HG03108 (cell line): ENCODE data around the gene GATAD2B.
"Not testable (repeated sequence)": the region's sequence is repeated elsewhere in the genome, so short reads cannot be mapped to it uniquely, and the experiment has no call there.

Source experiments
- ATAC-seq: cut with Tn5 transposase; IDR thresholded peaks from one replicate; pipeline ENCODE4 v1.9.1; 2021; ENCODE audit warnings: moderate library complexity; ENCODE audit not compliant: unreplicated experiment

GATAD2B gene

GRCh38 chr1:153798468-153798780 is 124.3 kb downstream of the GATAD2B start:
- ATAC-seq = no peak

GRCh38 chr1:153796786-153797659 is 125.7 kb downstream of the GATAD2B start:
- ATAC-seq = no peak

DNA sequence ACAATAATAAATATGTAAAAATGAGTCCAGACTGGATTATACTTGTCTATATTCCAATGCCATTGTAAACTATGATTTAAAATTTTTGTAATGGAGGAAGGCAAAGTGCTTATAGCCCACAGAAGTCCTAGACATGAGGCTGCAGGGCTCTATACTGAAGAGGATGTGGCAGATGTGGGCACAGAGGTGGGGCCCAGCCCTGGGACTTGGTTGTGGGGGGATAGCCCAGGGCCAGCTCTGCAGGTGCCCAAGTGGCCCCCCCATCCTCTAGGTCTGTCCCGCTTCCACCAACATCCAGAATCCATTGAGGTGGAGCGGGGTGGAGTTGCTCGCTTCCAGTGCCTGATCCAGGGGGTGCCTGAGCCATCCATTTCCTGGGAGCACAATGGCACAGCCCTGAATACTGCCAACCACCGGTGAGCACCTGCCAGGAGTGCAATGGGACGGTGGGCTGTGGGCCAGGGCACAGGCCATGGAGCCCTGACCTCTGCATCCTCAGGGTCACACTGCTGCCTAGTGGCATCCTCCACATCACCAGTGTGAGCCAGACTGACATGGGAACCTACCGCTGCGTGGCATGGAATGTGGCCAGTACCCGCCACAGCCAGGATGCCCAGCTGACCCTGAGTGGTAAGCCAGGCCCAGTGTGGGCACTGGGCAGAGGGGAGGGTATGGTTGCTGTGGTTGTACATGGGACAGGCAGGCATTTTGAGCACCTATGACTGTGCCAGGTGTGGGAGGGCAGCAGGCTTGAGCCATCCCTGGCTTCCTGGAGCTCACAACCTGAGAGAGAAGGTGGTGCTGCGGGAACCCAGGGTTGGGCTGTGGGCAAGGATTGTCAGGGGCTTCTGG is 126.6 kb downstream of the GATAD2B start:
- no peak for ATAC-seq

- no peak for ATAC-seq
Measured at GRCh38 chr1:153795330-153795837, 127.4 kb downstream of the GATAD2B start.

DNA sequence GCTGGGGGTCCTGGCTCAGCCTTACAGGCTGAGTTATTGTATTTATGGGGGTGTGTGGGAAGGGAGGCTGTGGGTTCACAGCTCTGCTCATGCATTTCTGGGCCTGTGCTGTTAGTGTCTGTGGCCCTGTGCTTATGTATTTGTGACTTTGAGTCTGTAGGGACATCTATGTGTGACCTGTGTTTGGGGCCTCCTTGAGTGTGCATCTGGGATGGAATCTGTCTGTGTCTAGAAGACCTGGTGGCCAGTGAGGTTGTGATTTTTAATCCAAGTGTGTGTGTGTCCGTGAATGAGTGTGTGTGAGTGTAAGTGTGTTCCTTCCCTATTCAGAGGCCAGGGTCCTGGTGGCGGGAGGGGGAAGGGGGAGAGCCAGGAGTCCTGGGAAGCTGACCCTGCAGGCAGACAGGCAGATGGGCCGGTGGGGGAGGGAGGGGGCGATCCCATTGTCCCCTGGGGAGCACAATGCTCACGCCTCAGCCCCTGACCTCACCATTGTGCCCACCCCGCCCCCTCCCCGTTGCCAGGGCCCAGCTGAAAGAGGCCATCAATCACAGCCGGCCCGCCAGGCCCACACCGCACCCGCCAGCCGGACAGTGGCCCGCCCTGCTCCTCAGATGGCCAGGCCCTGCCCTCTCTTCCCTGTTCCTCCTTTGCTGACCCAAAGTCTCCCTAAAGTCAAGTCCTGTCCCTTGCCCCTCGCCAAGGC is 128.0 kb downstream of the GATAD2B start:
- ATAC-seq = no peak

DNA sequence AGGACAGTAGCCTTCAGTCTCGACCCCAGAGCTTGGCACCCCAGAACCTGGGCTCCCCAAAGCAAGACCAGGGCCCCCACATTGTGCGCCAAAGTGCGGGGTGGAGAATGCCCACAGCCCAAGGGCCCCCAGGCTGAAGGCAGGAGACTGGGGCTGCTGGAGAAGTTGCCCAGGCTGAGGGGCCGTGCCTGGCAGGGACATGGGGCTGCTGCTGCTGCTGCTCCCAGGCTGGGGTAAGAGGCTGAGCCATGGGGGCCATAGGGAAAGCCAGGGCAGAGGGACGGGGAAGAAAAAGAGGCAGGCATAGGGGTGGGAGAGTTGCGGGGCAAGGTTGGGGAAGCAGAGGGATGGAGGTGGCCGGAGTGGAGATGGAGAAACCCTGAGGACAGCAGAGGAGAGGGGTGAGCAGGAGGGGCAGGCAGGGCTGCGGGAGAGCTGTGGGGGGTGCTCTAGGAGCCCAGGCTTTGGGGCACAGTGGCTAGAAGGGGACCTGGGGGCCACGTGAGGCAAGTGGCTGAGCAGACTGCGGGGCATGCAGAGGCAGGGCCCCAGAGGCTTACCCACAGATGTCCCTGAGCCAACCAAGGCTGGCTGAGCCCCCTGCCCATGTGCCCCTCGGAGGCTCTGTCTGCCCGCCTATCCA is 128.7 kb downstream of the GATAD2B start:
- ATAC-seq = no peak

- ATAC-seq = no peak
Measured at GRCh38 chr1:153793261-153793972, 129.4 kb downstream of the GATAD2B start.

DNA sequence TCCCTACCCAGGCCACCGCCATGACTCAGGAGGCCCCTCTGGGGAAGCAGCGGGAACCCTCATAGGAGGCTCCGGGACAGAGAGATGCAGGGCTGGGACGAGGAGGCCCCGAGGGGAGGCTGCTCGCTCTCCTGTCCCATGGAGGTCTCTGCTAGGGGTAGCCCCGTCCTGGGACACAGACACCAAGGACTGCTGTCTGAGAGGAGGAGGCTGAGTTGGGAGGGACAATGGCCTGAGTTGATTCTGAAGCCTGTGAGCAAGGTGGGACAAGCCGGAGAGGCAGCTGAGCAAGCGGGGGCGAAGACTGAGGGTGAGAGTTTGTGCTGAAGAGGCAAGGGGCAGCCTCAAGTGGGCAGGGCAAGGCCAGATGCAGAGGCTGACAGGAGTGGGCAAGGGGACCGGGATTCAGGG is 130.1 kb downstream of the GATAD2B start:
- no peak for ATAC-seq

DNA sequence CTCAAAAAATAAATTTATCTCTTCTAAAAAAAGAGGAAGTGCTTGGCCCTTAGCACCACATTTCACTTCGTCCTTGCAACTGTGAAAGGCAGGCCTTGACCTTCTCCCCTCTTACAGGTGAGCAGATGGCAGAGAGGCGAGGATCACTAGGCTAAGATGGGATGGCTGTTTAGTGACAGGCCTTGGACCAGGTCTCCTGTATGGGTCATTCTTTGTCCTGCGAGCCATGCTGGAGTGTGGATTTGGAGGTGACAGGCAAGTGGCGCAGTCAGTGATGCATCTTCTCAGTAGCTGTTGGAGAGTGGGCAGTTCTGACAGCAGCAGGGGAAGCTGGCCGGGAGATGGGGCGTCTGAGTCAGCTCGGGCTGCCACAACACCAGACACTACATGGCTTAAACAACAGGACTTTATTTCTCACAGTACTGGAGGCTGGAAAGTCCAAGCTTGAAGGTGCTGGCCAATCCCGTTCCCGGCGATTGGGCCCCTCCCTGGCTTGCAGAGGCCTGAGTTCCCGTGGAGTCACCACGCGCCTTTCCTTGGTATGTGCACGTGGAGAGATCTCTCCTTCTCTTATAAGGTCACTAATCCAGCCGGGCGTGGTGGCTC is 131.0 kb downstream of the GATAD2B start:
- ATAC-seq = no peak

GRCh38 chr1:153790966-153791647 is 131.7 kb downstream of the GATAD2B start:
- ATAC-seq = peak; percentile 84

GRCh38 chr1:153790313-153790965 is 132.3 kb downstream of the GATAD2B start:
- no peak for ATAC-seq

- no peak for ATAC-seq
Measured at GRCh38 chr1:153789478-153790034, 133.2 kb downstream of the GATAD2B start.

DNA sequence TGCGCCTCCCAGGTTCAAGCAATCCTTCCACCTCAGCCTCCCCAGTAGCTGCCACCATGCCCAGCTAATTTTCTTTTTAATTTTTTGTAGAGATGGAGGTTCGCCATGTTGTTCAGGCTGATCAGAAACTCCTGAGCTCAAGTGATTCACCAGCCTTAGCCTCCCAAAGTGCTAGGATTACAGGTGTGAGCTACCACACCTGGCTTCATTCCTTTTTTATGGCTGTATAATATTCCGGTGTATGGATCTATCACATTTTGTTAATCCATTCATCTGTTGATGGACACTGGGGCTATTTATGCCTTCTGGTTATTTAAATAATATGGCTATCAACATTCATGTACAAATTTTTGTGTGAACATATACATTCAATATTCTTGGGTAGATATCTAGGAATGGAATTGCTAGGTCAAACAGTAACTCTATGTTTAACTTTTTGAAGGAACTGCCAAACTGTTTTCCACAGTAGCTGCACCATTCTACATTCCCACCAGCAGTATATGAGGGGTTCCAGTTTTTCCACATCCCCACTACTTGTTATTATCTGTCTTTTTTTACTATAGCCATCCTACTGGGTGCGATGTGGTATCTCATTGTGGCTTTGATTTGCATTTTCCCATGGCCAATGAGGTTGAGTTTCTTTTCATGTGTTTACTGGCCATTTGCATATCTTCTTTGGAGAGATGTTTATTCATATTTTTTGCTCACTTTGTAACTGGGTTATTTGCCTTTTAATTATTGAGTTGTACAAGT is 136.6 kb downstream of the GATAD2B start:
- ATAC-seq = no peak

GRCh38 chr1:153783233-153784190 is 139.3 kb downstream of the GATAD2B start:
- ATAC-seq = peak; percentile 91

GRCh38 chr1:153782648-153783047 is 140.1 kb downstream of the GATAD2B start:
- not testable (repeated sequence) for ATAC-seq

- ATAC-seq = no peak
Measured at GRCh38 chr1:153780551-153780950, 142.2 kb downstream of the GATAD2B start.
